Measurements from ENCODE around the gene TWF2. TPM values are rescaled to one million over a fixed set of nuclear protein-coding genes. Genes with fewer than 3 reads are reported as not detected.
A peak's percentile ranks its signal among the peaks of the same experiment; 100 is the strongest.

Gene TWF2
- total and polyA plus RNA-seq, 2 of the 13 experiments (the other 11 are each of a cell fraction or from before 2014, with no cell fraction given), result 45.5 to 108 TPM

GRCh38 chr3:52197842-52198625, 40.9 kb downstream of the TWF2 start, which contains the start of gene ALAS1 (continued):
- TF ChIP-seq, protein P1, sequence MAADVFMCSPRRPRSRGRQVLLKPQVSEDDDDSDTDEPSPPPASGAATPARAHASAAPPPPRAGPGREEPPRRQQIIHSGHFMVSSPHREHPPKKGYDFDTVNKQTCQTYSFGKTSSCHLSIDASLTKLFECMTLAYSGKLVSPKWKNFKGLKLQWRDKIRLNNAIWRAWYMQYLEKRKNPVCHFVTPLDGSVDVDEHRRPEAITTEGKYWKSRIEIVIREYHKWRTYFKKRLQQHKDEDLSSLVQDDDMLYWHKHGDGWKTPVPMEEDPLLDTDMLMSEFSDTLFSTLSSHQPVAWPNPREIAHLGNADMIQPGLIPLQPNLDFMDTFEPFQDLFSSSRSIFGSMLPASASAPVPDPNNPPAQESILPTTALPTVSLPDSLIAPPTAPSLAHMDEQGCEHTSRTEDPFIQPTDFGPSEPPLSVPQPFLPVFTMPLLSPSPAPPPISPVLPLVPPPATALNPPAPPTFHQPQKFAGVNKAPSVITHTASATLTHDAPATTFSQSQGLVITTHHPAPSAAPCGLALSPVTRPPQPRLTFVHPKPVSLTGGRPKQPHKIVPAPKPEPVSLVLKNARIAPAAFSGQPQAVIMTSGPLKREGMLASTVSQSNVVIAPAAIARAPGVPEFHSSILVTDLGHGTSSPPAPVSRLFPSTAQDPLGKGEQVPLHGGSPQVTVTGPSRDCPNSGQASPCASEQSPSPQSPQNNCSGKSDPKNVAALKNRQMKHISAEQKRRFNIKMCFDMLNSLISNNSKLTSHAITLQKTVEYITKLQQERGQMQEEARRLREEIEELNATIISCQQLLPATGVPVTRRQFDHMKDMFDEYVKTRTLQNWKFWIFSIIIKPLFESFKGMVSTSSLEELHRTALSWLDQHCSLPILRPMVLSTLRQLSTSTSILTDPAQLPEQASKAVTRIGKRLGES (CRISPR knock-in tag; IDR thresholded peaks at IDR 0.05; ENCODE audit: borderline replicate concordance), result no peak
- TF ChIP-seq U2AF1 (optimal IDR thresholded peaks at IDR 0.05; ENCODE audit: low read depth, low read length), result no peak
- TF ChIP-seq ZNF160 (CRISPR knock-in tag; IDR thresholded peaks at IDR 0.05), result peak; percentile 75; the same call in 1 of the 2 replicates
- no peak for TF ChIP-seq PAF1 (CRISPR knock-in tag; IDR thresholded peaks at IDR 0.05)
- TF ChIP-seq ARHGAP35 (CRISPR knock-in tag; IDR thresholded peaks at IDR 0.05; ENCODE audit: borderline replicate concordance), result no peak; the same call in 1 of the 2 replicates
- no peak for TF ChIP-seq ATF7 (IDR thresholded peaks at IDR 0.05)
- no peak for TF ChIP-seq ATF7 (CRISPR knock-in tag; IDR thresholded peaks at IDR 0.05)
- no peak for TF ChIP-seq AGO1 (IDR thresholded peaks at IDR 0.05; ENCODE audit: low read depth, low read length, poor library complexity, severe bottlenecking)
- TF ChIP-seq, protein P2, sequence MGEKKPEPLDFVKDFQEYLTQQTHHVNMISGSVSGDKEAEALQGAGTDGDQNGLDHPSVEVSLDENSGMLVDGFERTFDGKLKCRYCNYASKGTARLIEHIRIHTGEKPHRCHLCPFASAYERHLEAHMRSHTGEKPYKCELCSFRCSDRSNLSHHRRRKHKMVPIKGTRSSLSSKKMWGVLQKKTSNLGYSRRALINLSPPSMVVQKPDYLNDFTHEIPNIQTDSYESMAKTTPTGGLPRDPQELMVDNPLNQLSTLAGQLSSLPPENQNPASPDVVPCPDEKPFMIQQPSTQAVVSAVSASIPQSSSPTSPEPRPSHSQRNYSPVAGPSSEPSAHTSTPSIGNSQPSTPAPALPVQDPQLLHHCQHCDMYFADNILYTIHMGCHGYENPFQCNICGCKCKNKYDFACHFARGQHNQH (CRISPR knock-in tag; IDR thresholded peaks at IDR 0.05), result no peak
- peak in 1 of 2 experiments; percentile 44; a peak in 2 of 4 replicates for TF ChIP-seq NR2F1 (CRISPR knock-in tag; IDR thresholded peaks at IDR 0.05)
- TF ChIP-seq ZNF232 (CRISPR knock-in tag; IDR thresholded peaks at IDR 0.05; ENCODE audit: borderline replicate concordance), result peak; percentile 76
- TF ChIP-seq RXRA (CRISPR knock-in tag; IDR thresholded peaks at IDR 0.05), result peak; percentile 40; the same call in 1 of the 2 replicates
- no peak for TF ChIP-seq TRIM22 (IDR thresholded peaks at IDR 0.05)
- TF ChIP-seq ZBTB3 (CRISPR knock-in tag; IDR thresholded peaks at IDR 0.05; ENCODE audit: borderline replicate concordance, low read depth), result no peak
- TF ChIP-seq KAT7 (CRISPR knock-in tag; IDR thresholded peaks at IDR 0.05; ENCODE audit: borderline replicate concordance), result peak; percentile 80; the same call in 1 of the 2 replicates
- no peak for TF ChIP-seq RORA (CRISPR knock-in tag; IDR thresholded peaks at IDR 0.05)
- peak; percentile 69 for TF ChIP-seq PPARG (CRISPR knock-in tag; conservative IDR thresholded peaks at IDR 0.05)
- TF ChIP-seq ZNF776 (CRISPR knock-in tag; IDR thresholded peaks at IDR 0.05), result peak; percentile 66; the same call in 1 of the 2 replicates
- 0 out of 2 replicates have a peak, but pooled peaks have one; percentile 18 for TF ChIP-seq ZNF619 (CRISPR knock-in tag; IDR thresholded peaks at IDR 0.05)
- TF ChIP-seq XRCC5 (optimal IDR thresholded peaks at IDR 0.05; ENCODE audit: low read length), result peak; percentile 61
- TF ChIP-seq ZBTB4 (CRISPR knock-in tag; IDR thresholded peaks at IDR 0.05; ENCODE audit: borderline replicate concordance), result no peak
